K562 (cell line): Measurements from ENCODE around the gene HOMEZ. TPM values are rescaled to one million over a fixed set of nuclear protein-coding genes. Genes with fewer than 3 reads are reported as not detected.
A peak's percentile ranks its signal among the peaks of the same experiment; 100 is the strongest.

Source experiments
- ATAC-seq: fragments of 200-7000 bp; cut with Tn5 transposase; 3 replicates; pipeline ENCODE4 v1.9.1; 2020; ENCODE audit warnings: moderate library complexity
- BruUV-seq: library from RNA; stranded (reverse); fragments of 400-500 nt; replicated peaks from 2 replicates; lab custom pipeline; 2021; lab: Mats Ljungman, UMichigan
- CTCF ChIA-PET: fragments of 300-600 bp; formaldehyde crosslinking; extraction: SDS; loops from one replicate; lab custom pipeline; 2021; ENCODE audit warnings: low intra/inter-chr PET ratio; lab: Yijun Ruan, JAX
- POLR2A ChIA-PET: fragments of 300-600, 350-650 bp; sonication (Branson Sonifier 250); formaldehyde crosslinking; extraction: SDS; loops from one replicate; lab custom pipeline; 2021; ENCODE audit warnings: antibody characterized with exemption, inconsistent platforms; lab: Yijun Ruan, JAX
- DNase-seq, 4 experiments: peaks; one replicate each; pipeline versions ENCODE4 v3.0.0 to v3.0.0-alpha.2; 2011 to 2018; ENCODE audit warnings: low spot score in 3 of 4, mixed read lengths in 3 of 4; ENCODE audit errors: extremely low read depth in 1 of 4
- FAIRE-seq: peaks from 2 replicates; lab custom pipeline; 2011; peaks lifted over from hg19 to GRCh38; lab: Jason Lieb, UNC
- H2AFZ ChIP-seq: 2 replicates; pipeline ENCODE4 v1.6.0; 2011; ENCODE audit warnings: low read depth, low read length, control low read depth, inconsistent platforms
- H3K27ac ChIP-seq: fragments of 200-600 bp; 3 replicates; pipeline ENCODE4 v1.8.0; 2011; ENCODE audit warnings: low read depth, mild to moderate bottlenecking, control low read depth, inconsistent platforms, low read length, moderate library complexity, mixed read lengths; ENCODE audit errors: extremely low read depth
- H3K27me3 ChIP-seq, 2 experiments: fragments of 300-600 bp in 1 of 2; 2 replicates in 1 of 2; 3 replicates in 1 of 2; pipeline versions ENCODE4 v1.6.0 to v1.8.0; 2011; ENCODE audit warnings: inconsistent platforms in 2 of 2, low read length in 2 of 2, mild to moderate bottlenecking in 1 of 2, mixed read lengths in 1 of 2, moderate library complexity in 1 of 2; ENCODE audit not compliant: control insufficient read depth in 2 of 2, insufficient read depth in 2 of 2
- H3K36me3 ChIP-seq: fragments of 300-600 bp; 3 replicates; pipeline ENCODE4 v1.8.0; 2011; ENCODE audit warnings: mild to moderate bottlenecking, low read length, inconsistent platforms; ENCODE audit not compliant: control insufficient read depth, insufficient read depth
- H3K4me1 ChIP-seq, 2 experiments: fragments of 200-600 bp in 1 of 2; replicated peaks in 1 of 2; 2 replicates in 1 of 2; 3 replicates in 1 of 2; pipeline versions ENCODE4 v1.5.1 to v1.8.0; 2011; ENCODE audit warnings: inconsistent platforms in 2 of 2, low read length in 2 of 2, mild to moderate bottlenecking in 1 of 2, mixed read lengths in 1 of 2, moderate library complexity in 1 of 2; ENCODE audit not compliant: control insufficient read depth in 2 of 2, insufficient read depth in 2 of 2
- H3K4me2 ChIP-seq: 2 replicates; pipeline ENCODE4 v1.6.1; 2011; ENCODE audit warnings: low read length, control low read depth, inconsistent platforms, mixed read lengths; ENCODE audit not compliant: insufficient read depth
- H3K4me3 ChIP-seq: fragments of 200-600 bp; sonication (generic), shearing (Covaris generic); 2 replicates; pipeline ENCODE4 v1.5.1; 2016; ENCODE audit warnings: control low read depth, inconsistent platforms
- H3K79me2 ChIP-seq: fragments of 200-600 bp; 3 replicates; pipeline ENCODE4 v1.8.0; 2011; ENCODE audit warnings: low read length, inconsistent platforms; ENCODE audit not compliant: control insufficient read depth, insufficient read depth
- H3K9ac ChIP-seq, 2 experiments: 2 replicates each; pipeline versions ENCODE4 v1.6.0 to v1.6.1; 2011; ENCODE audit warnings: low read depth in 2 of 2, low read length in 2 of 2, control low read depth in 1 of 2, inconsistent platforms in 1 of 2, mild to moderate bottlenecking in 1 of 2, mixed read lengths in 1 of 2; ENCODE audit not compliant: insufficient read depth in 1 of 2
- H3K9me1 ChIP-seq: one replicate; pipeline ENCODE4 v1.6.0; 2011; ENCODE audit warnings: inconsistent platforms, mild to moderate bottlenecking, low read length, moderate library complexity; ENCODE audit not compliant: control insufficient read depth, insufficient read depth
- H3K9me3 ChIP-seq: replicated peaks from 2 replicates; pipeline ENCODE4 v1.5.1; 2011; ENCODE audit warnings: low read depth, low read length, inconsistent platforms; ENCODE audit not compliant: control insufficient read depth, insufficient read depth
- H4K20me1 ChIP-seq: replicated peaks from 2 replicates; pipeline ENCODE4 v1.6.1; 2011; ENCODE audit warnings: low read length, inconsistent platforms, mixed read lengths; ENCODE audit not compliant: control insufficient read depth, insufficient read depth
- ATF7 ChIP-seq: fragments of 450-650 bp; IDR thresholded peaks from 2 replicates; pipeline ENCODE4 v1.7.1; 2014; ENCODE audit warnings: mild to moderate bottlenecking, moderate library complexity
- BRCA1 ChIP-seq, 2 experiments: fragments of 450-650 bp in 1 of 2; sonication (generic) in 1 of 2; formaldehyde crosslinking in 1 of 2; IDR thresholded peaks; 2 replicates each; pipeline versions ENCODE4 v1.5.0 to v1.6.1; 2017 to 2020; ENCODE audit warnings: mild to moderate bottlenecking in 1 of 2, missing genetic modification reagents in 1 of 2
- CSDE1 ChIP-seq, 2 experiments: fragments of 450-650 bp; IDR thresholded peaks; 2 replicates each; pipeline ENCODE4 v1.6.1; 2016; ENCODE audit warnings: mild to moderate bottlenecking in 1 of 2
- DACH1 ChIP-seq: fragments of 450-650 bp; IDR thresholded peaks from 2 replicates; pipeline ENCODE4 v1.6.1; 2018; ENCODE audit not compliant: partially characterized antibody
- EZH2 ChIP-seq: IDR thresholded peaks from 2 replicates; pipeline ENCODE4 v1.6.1; 2012; ENCODE audit warnings: low read depth, mild to moderate bottlenecking, inconsistent platforms, low read length, borderline replicate concordance
- HLTF ChIP-seq: fragments of 450-650 bp; IDR thresholded peaks from 2 replicates; pipeline ENCODE4 v1.6.1; 2016
- HMGXB4 ChIP-seq: sonication (generic); formaldehyde crosslinking; IDR thresholded peaks from 2 replicates; pipeline ENCODE4 v1.8.1; 2023; ENCODE audit warnings: mild to moderate bottlenecking, missing genetic modification reagents
- KAT2B ChIP-seq: IDR thresholded peaks from one replicate; pipeline ENCODE4 v1.6.1; 2012; ENCODE audit warnings: low read depth, mild to moderate bottlenecking, control low read depth, inconsistent platforms, low read length, moderate library complexity
- MCM5 ChIP-seq: fragments of 450-650 bp; IDR thresholded peaks from 2 replicates; pipeline ENCODE4 v1.6.1; 2016; ENCODE audit warnings: low read depth
- MXI1 ChIP-seq: IDR thresholded peaks from 2 replicates; pipeline ENCODE4 v1.6.1; 2011; ENCODE audit warnings: low read depth, mild to moderate bottlenecking, improper control_type of control experiment, low read length
- NFYB ChIP-seq: IDR thresholded peaks from 2 replicates; pipeline ENCODE4 v1.6.1; 2011; ENCODE audit warnings: mild to moderate bottlenecking, moderate library complexity; ENCODE audit not compliant: insufficient read length; ENCODE audit errors: extremely low read depth
- NR4A1 ChIP-seq, 2 experiments: fragments of 250-450 bp in 1 of 2; fragments of 450-650 bp in 1 of 2; sonication (Bioruptor Pico) in 1 of 2; IDR thresholded peaks; 2 replicates each; pipeline versions ENCODE4 v1.4.0 to v1.6.1; 2016 to 2020; ENCODE audit warnings: mild to moderate bottlenecking in 2 of 2, missing compliant biosample characterization in 1 of 2, missing genetic modification characterization in 1 of 2, moderate library complexity in 1 of 2
- RBM14 ChIP-seq: fragments of 200-400 bp; formaldehyde crosslinking; IDR thresholded peaks from 2 replicates; pipeline ENCODE4 v1.6.1; 2018; ENCODE audit warnings: low read depth, mild to moderate bottlenecking, low read length, moderate library complexity, borderline replicate concordance; ENCODE audit not compliant: insufficient read depth
- SMARCA4 ChIP-seq: fragments of 450-650 bp; IDR thresholded peaks from 2 replicates; pipeline ENCODE4 v1.6.1; 2016
- SNRNP70 ChIP-seq: fragments of 200-400 bp; formaldehyde crosslinking; optimal IDR thresholded peaks from 2 replicates; pipeline ENCODE3; 2017; ENCODE audit warnings: low read depth, low read length
- THRAP3 ChIP-seq: fragments of 450-650 bp; IDR thresholded peaks from 2 replicates; pipeline ENCODE4 v1.6.1; 2016; ENCODE audit warnings: mild to moderate bottlenecking, inconsistent platforms, borderline replicate concordance
- TSC22D4 ChIP-seq: fragments of 450-650 bp; IDR thresholded peaks from 2 replicates; pipeline ENCODE4 v1.6.1; 2016; ENCODE audit warnings: missing genetic modification characterization, missing biosample characterization, control low read depth
- ZNF75A ChIP-seq: fragments of 450-650 bp; formaldehyde crosslinking; IDR thresholded peaks from 2 replicates; pipeline ENCODE4 v1.4.0; 2020; ENCODE audit warnings: mild to moderate bottlenecking
- WGBS: fragments of 100-300 bp; shearing (Covaris generic); methylation state at CpG from one replicate; pipeline ENCODE4 v1.1.6; 2016; ENCODE audit warnings: low coverage, mixed read lengths; ENCODE audit not compliant: insufficient coverage; ENCODE audit errors: missing lambda C conversion rate; 5-methylcytosine and 5-hydroxymethylcytosine counted together
- in situ Hi-C: fragments of 300-500 bp; cut with MboI; formaldehyde crosslinking; loops from 4 replicates; pipeline ENCODE4 v1.15.0; 2018; ENCODE audit warnings: inconsistent platforms, mixed read lengths
- intact Hi-C: fragments of 100-400 bp; cut with micrococcal nuclease; formaldehyde crosslinking; loops from 2 replicates; pipeline ENCODE4 v1.14.2; 2022
- polyA plus RNA-seq, 8 experiments: library from polyadenylated mRNA; depleted of rRNA in 4 of 8; stranded (reverse) in 5 of 8; unstranded in 3 of 8; fragments of >200 nt; fragmentation: Nextera tagmentation in 2 of 8; fragmentation: Illumina TruSeq in 1 of 8; extraction: Ambion mirVana in 2 of 8; extraction: Trizol in 1 of 8; gene quantifications; 2 replicates each; pipeline versions ENCODE4 v1.2.1 to v1.2.3, GENCODE V29; 2011 to 2014; ENCODE audit warnings: inconsistent platforms in 1 of 8, missing spikeins in 1 of 8
- total RNA-seq, 7 experiments: library from RNA; depleted of rRNA in 6 of 7; stranded (reverse); fragments of >200 nt in 6 of 7; fragmentation: Illumina TruSeq in 2 of 7; extraction: Trizol in 2 of 7; gene quantifications; 2 replicates each; pipeline versions ENCODE4 v1.2.1 to v1.2.3, GENCODE V29; 2011 to 2021; ENCODE audit warnings: low replicate concordance in 1 of 7

Gene HOMEZ
- total and polyA plus RNA-seq, 9 of the 15 experiments (the other 6 are each of a cell fraction or from before 2014, with no cell fraction given): 3.0 to 30.2 (median 16.9) TPM

GRCh38 chr14:23296012-23296777 is 10.3 kb upstream of the HOMEZ start (continued):
- TF ChIP-seq HMGXB4 (CRISPR knock-in tag): no peak
- TF ChIP-seq EZH2: no peak
- TF ChIP-seq CSDE1 (IDR thresholded peaks at IDR 0.05): no peak
- TF ChIP-seq ZNF75A (CRISPR knock-in tag): no peak
- no peak for TF ChIP-seq DACH1

- ChIA-PET CTCF (interaction anchor here (0.7 to 3.3 kb wide), 3 partner anchors 24 to 174 kb away, joined by 3 to 18 read pairs (median 14); no protein-coding TSS in a partner anchor), POLR2A (interaction anchor here (0.8 to 3.1 kb wide), 5 partner anchors 9 to 288 kb away, joined by 3 to 13 read pairs (median 4); partner anchors contain the start of genes HOMEZ and PABPN1)
- H4K20me1 ChIP-seq: no peaks in the 10 kb centered on the region
- peak; percentile 88 for ATAC-seq
- no peak overlapping the region for H3K4me2 ChIP-seq
- no peak overlapping the region for H3K4me3 ChIP-seq
- in situ Hi-C loops: no loop called here
- peaks cover 10 to 19% of the 10 kb centered on the region in 2 experiments for H3K4me1 ChIP-seq
- peak overlapping the region; percentile 31; the same call in 2 of the 3 replicates for H3K27ac ChIP-seq
- peaks cover 23% of the 10 kb centered on the region; the same call in 2 of the 3 replicates for H3K36me3 ChIP-seq
- peaks cover 6% of the 10 kb centered on the region for H3K79me2 ChIP-seq
- no peaks in the 10 kb centered on the region for H3K9me3 ChIP-seq
- intact Hi-C loops: no loop called here
- WGBS: 41% methylated on average over 20 of the region's 24 CpGs
- no peaks in the 10 kb centered on the region for H3K9me1 ChIP-seq
- peak; percentile 21 to 84 (median 35) for DNase-seq
- BruUV-seq: no TSS peak
- FAIRE-seq: peak; percentile 89
- no peaks in the 10 kb centered on the region for H3K27me3 ChIP-seq
- peak overlapping the region in 1 of 2 experiments; percentile 32; a peak in 1 of 4 replicates for H3K9ac ChIP-seq
- H2AFZ ChIP-seq: peak overlapping the region; percentile 67
- TF ChIP-seq TSC22D4: 0 out of 2 replicates have a peak, but pooled peaks have one; percentile 28
- TF ChIP-seq HLTF: peak; percentile 74; the same call in 1 of the 2 replicates
- TF ChIP-seq MXI1: no peak
- no peak for TF ChIP-seq KAT2B
- TF ChIP-seq ATF7: peak; percentile 62; the same call in 1 of the 2 replicates
- no peak for TF ChIP-seq NFYB
- peak; percentile 87 for TF ChIP-seq SMARCA4
- no peak for TF ChIP-seq THRAP3
- no peak for TF ChIP-seq MCM5
- no peak for TF ChIP-seq BRCA1 (IDR thresholded peaks at IDR 0.05)
- TF ChIP-seq BRCA1 (CRISPR knock-in tag; IDR thresholded peaks at IDR 0.05): no peak
- no peak for TF ChIP-seq NR4A1 (CRISPR knock-in tag; IDR thresholded peaks at IDR 0.05)
- 0 out of 2 replicates have a peak, but pooled peaks have one; percentile 31 for TF ChIP-seq NR4A1 (tag; IDR thresholded peaks at IDR 0.05)
- no peak for TF ChIP-seq RBM14
- no peak for TF ChIP-seq SNRNP70
These were observed 9.0 kb upstream of the HOMEZ start for GRCh38 chr14:23294734-23295561.
